COR-L47 (cell line): ENCODE measurements around the gene FAM3C.
"Not testable (repeated sequence)": the region's sequence is repeated elsewhere in the genome, so short reads cannot be mapped to it uniquely, and the experiment has no call there.

Source experiments
- DNase-seq: peaks from one replicate; lab custom pipeline; 2025; lab: John Stamatoyannopoulos, UW

FAM3C gene

GRCh38 chr7:121330053-121330833 lies 65.9 kb downstream of the FAM3C start:
- peak; percentile 37 for DNase-seq

GRCh38 chr7:121329191-121330052 lies 66.7 kb downstream of the FAM3C start:
- peak; percentile 56 for DNase-seq

GRCh38 chr7:121328508-121329190 lies 67.5 kb downstream of the FAM3C start, which contains the start of gene WNT16:
Gene WNT16 (plus strand): TSS chr7:121329000. CDS start chr7:121329293, 293 bp downstream.
- no peak for DNase-seq

- DNase-seq = no peak
These were observed 68.4 kb downstream of the FAM3C start for GRCh38 chr7:121327671-121328070.

GRCh38 chr7:121323515-121324302 lies 72.4 kb downstream of the FAM3C start:
- no peak for DNase-seq

GRCh38 chr7:121322460-121322859 lies 73.6 kb downstream of the FAM3C start:
- peak; percentile 59 for DNase-seq

- DNase-seq = not testable (repeated sequence)
These were observed 80.9 kb downstream of the FAM3C start for GRCh38 chr7:121315170-121315569.

- DNase-seq = peak; percentile 43
These were observed 82.1 kb downstream of the FAM3C start for GRCh38 chr7:121313793-121314676.

- no peak for DNase-seq
These were observed 82.8 kb downstream of the FAM3C start for GRCh38 chr7:121313220-121313792.

GRCh38 chr7:121307021-121307574 lies 89.0 kb downstream of the FAM3C start:
- DNase-seq = no peak

- DNase-seq = no peak
These were observed 89.5 kb downstream of the FAM3C start for GRCh38 chr7:121306565-121306964.

GRCh38 chr7:121305109-121305508 lies 91.0 kb downstream of the FAM3C start:
- DNase-seq = no peak

- DNase-seq = no peak
These were observed 91.9 kb downstream of the FAM3C start for GRCh38 chr7:121304102-121304658.

GRCh38 chr7:121303422-121304101 lies 92.5 kb downstream of the FAM3C start:
- DNase-seq = no peak

- no peak for DNase-seq
These were observed 93.8 kb downstream of the FAM3C start for GRCh38 chr7:121302214-121302745.

- DNase-seq = no peak
These were observed 94.5 kb downstream of the FAM3C start for GRCh38 chr7:121301446-121302213.

- DNase-seq = no peak
These were observed 95.3 kb downstream of the FAM3C start for GRCh38 chr7:121300685-121301420.
